ENCODE measurements around the gene NSUN5.
"Not testable (repeated sequence)": the region's sequence is repeated elsewhere in the genome, so short reads cannot be mapped to it uniquely, and the experiment has no call there.

Gene NSUN5

GRCh38 chr7:73327449-73327848 lies 18.8 kb upstream of the NSUN5 start:
- DNase-seq (ENCODE audit: low read depth in 2 of 2), result not testable (repeated sequence)

GRCh38 chr7:73325424-73325823 lies 16.8 kb upstream of the NSUN5 start:
- DNase-seq (ENCODE audit: low read depth in 2 of 2), result not testable (repeated sequence)

- not testable (repeated sequence) for DNase-seq (ENCODE audit: low read depth in 2 of 2)
Observed at GRCh38 chr7:73324081-73324845, 15.6 kb upstream of the NSUN5 start.

GRCh38 chr7:73323434-73324080 lies 14.9 kb upstream of the NSUN5 start:
- DNase-seq (ENCODE audit: low read depth in 2 of 2), result not testable (repeated sequence)

GRCh38 chr7:73320009-73320408 lies 11.4 kb upstream of the NSUN5 start:
- not testable (repeated sequence) for DNase-seq (ENCODE audit: low read depth in 2 of 2)

GRCh38 chr7:73319541-73319940 lies 10.9 kb upstream of the NSUN5 start:
- DNase-seq (ENCODE audit: low read depth in 2 of 2), result not testable (repeated sequence)

- not testable (repeated sequence) for DNase-seq (ENCODE audit: low read depth in 2 of 2)
Observed at GRCh38 chr7:73318656-73319204, 10.1 kb upstream of the NSUN5 start.

GRCh38 chr7:73316521-73316920 lies 7.9 kb upstream of the NSUN5 start:
- no peak for DNase-seq (ENCODE audit: low read depth in 2 of 2)

GRCh38 chr7:73314271-73314670 lies 5.6 kb upstream of the NSUN5 start:
- DNase-seq (ENCODE audit: low read depth in 2 of 2), result no peak

GRCh38 chr7:73313521-73313906 lies 4.9 kb upstream of the NSUN5 start:
- no peak for DNase-seq (ENCODE audit: low read depth in 2 of 2)

- DNase-seq (ENCODE audit: low read depth in 2 of 2), result no peak
Observed at GRCh38 chr7:73312831-73313520, 4.3 kb upstream of the NSUN5 start.

GRCh38 chr7:73311421-73311820 lies 2.8 kb upstream of the NSUN5 start:
- DNase-seq (ENCODE audit: low read depth in 2 of 2), result not testable (repeated sequence)

GRCh38 chr7:73308074-73308664 lies 457 bp downstream of the NSUN5 start:
- DNase-seq (ENCODE audit: low read depth in 2 of 2), result no peak

GRCh38 chr7:73307436-73307835 lies 1.2 kb downstream of the NSUN5 start:
- no peak for DNase-seq (ENCODE audit: low read depth in 2 of 2)

GRCh38 chr7:73304612-73305387 lies 3.8 kb downstream of the NSUN5 start:
- not testable (repeated sequence) for DNase-seq (ENCODE audit: low read depth in 2 of 2)

- no peak for DNase-seq (ENCODE audit: low read depth in 2 of 2)
Observed at GRCh38 chr7:73304071-73304470, 4.6 kb downstream of the NSUN5 start.

GRCh38 chr7:73303546-73303945 lies 5.1 kb downstream of the NSUN5 start:
- no peak for DNase-seq (ENCODE audit: low read depth in 2 of 2)

GRCh38 chr7:73302846-73303245 lies 5.8 kb downstream of the NSUN5 start:
- not testable (repeated sequence) for DNase-seq (ENCODE audit: low read depth in 2 of 2)

- DNase-seq (ENCODE audit: low read depth in 2 of 2), result not testable (repeated sequence)
Observed at GRCh38 chr7:73301108-73301507, 7.5 kb downstream of the NSUN5 start.

- not testable (repeated sequence) for DNase-seq (ENCODE audit: low read depth in 2 of 2)
Observed at GRCh38 chr7:73299812-73300211, 8.8 kb downstream of the NSUN5 start.

- DNase-seq (ENCODE audit: low read depth in 2 of 2), result not testable (repeated sequence)
Observed at GRCh38 chr7:73297706-73298105, 10.9 kb downstream of the NSUN5 start.
